ENCODE data around the gene TAF12.
"Not testable (repeated sequence)": the region's sequence is repeated elsewhere in the genome, so short reads cannot be mapped to it uniquely, and the experiment has no call there.

Gene TAF12, protein sequence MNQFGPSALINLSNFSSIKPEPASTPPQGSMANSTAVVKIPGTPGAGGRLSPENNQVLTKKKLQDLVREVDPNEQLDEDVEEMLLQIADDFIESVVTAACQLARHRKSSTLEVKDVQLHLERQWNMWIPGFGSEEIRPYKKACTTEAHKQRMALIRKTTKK

DNA sequence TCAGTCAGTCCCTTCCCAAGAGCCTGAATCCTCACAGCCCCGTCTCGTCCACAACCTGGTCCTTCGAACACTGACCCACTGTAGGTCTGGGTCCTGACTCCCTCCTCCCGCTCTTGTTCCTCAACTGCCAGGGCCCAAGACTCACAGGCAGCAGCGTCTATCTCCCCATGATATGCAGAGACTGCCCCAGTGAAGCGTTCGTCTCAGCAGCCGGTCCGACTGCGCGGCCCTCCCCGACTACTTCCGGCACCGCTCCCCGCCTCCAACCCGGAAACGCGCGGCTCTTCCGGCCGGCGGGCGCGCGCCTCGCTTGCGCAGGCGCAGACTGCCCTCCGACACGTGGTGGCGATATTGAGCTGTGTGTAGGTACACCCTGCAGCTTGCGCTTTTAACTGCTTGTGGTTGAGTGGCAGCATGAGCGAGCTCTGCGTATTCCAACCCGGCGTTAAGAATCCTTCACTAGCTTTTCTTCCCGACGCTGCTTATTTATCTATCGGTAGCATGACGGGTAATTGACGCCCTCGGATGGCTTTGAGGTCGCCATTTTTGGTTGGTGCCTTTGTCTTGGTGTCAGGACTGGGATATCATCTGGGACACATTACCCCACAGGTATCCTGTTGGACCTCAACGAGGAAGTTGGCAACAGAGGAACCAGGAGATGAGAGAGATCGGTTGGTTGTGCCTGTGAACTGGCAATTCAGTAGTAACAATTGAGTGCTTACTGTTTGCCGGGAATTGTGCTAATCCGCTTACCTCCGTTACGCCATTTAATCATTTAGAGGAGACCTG is at the start of gene TAF12:
Gene TAF12, minus strand, starts transcription at position 221 of the 789 bp plus-strand sequence. CDS start 20,986 bp downstream, outside the sequence.
- H3K36me3 Mint-ChIP-seq (ENCODE audit: low read depth): peaks cover 16% of the 10 kb centered on the region

DNA sequence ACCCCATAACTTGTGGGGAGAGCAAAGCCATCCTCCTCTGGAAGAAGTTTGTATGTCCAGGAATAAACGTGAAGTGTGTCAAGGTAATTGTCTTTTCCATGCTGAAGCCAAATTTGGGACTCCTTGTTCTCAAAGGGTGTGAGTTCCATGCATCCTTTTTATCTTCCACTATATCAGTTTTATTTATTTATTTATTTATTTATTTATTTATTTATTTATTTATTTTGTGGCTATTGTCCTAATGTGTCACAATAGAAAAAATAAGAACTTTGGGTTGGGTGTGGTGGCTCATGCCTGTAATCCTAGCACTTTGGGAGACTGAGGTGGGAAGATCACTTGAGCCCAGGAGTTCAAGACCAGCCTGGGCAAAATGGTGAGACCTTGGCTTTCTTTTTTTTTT is 48.8 kb upstream of the TAF12 start:
- H3K9me3 Mint-ChIP-seq, H3K27me3 Mint-ChIP-seq, H3K27ac Mint-ChIP-seq, ATAC-seq, H3K4me1 Mint-ChIP-seq, DNase-seq, H3K4me3 Mint-ChIP-seq: not testable (repeated sequence)
- H3K36me3 Mint-ChIP-seq (ENCODE audit: low read depth): peaks cover 23% of the 10 kb centered on the region

More for the DNA sequence above, at the start of gene TAF12:
- Mint-ChIP-seq H3K9me3 (no peaks in the 10 kb centered on the region), H3K4me3 (peak within 1 kb of the TSS; percentile 99), H3K4me1 (peaks cover 57% of the 10 kb centered on the region), H3K27me3 (no peaks in the 10 kb centered on the region), H3K27ac (peak within 1 kb of the TSS; percentile 97)
- DNase-seq (peak; percentile 91), ATAC-seq (peak; percentile 92)

DNA sequence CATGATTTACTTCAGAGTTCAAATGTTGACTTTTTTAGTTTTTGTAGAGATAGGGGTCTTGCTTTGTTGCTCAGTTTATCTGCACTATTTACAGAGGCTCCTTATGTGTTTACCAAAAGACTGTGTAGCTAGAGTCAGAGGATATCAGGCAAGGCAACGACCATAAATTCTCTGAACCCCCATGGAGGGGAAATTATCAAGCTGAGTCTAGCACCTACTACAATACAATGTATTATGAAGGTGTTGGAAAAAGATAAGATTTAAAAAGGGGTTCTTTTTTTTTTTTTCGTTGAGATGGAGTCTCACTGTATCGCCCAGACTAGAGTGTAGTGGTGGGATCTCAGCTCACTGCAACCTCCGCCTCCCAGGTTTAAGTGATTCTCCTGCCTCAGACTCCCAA is 42.1 kb upstream of the TAF12 start:
- Mint-ChIP-seq H3K4me3 (no peak overlapping the region), H3K4me1 (peaks cover 2% of the 10 kb centered on the region), H3K36me3 (ENCODE audit: low read depth) (peaks cover 19% of the 10 kb centered on the region), H3K9me3 (no peaks in the 10 kb centered on the region), H3K27me3 (no peaks in the 10 kb centered on the region), H3K27ac (no peak overlapping the region)
- DNase-seq (no peak), ATAC-seq (no peak)

DNA sequence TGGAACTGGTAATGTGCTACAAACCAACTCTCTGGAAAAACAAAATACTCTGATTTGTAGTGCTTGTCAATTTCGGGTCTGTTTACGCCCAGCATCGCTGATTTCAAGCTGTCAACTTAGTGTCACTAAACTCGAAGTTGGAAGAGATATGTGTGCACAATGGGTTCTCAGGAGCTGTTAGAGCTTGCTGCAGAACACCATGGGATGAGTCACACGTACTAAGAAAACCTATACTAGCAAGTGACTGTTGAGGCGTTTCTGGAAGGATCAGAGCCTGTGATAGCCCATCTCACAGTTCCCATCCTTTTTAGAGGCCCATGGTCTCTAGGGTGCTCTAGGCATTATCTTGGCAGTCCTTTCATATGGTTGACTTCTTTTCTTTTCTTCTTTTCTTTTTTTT is 40.0 kb upstream of the TAF12 start:
- no peak overlapping the region for H3K4me3 Mint-ChIP-seq
- H3K27ac Mint-ChIP-seq: no peak overlapping the region
- H3K27me3 Mint-ChIP-seq: no peaks in the 10 kb centered on the region
- ATAC-seq: no peak
- H3K36me3 Mint-ChIP-seq (ENCODE audit: low read depth): peaks cover 18% of the 10 kb centered on the region
- DNase-seq: no peak
- H3K4me1 Mint-ChIP-seq: peaks cover 2% of the 10 kb centered on the region
- H3K9me3 Mint-ChIP-seq: no peaks in the 10 kb centered on the region

DNA sequence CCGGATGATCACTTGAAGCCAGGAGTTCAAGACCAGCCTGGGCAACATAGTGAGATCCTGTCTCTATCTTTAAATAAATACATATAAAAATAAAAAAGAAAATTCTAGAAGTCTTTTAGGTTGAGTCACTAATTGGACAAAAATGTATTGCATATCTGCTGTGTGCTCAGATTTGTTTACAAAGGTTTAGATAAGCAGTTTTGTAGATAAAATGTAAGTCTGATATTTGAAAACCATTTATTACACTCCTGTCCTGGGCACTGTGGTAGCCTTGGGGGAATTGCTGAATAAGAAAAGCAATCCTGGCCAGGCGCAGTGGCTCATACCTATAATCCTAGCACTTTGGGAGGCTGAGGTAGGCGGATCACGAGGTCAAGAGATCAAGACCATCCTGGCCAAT is 37.3 kb upstream of the TAF12 start:
- Mint-ChIP-seq H3K27me3 (no peaks in the 10 kb centered on the region), H3K27ac (no peak overlapping the region), H3K9me3 (no peaks in the 10 kb centered on the region), H3K4me1 (peaks cover 3% of the 10 kb centered on the region), H3K36me3 (ENCODE audit: low read depth) (peaks cover 16% of the 10 kb centered on the region), H3K4me3 (no peak overlapping the region)
- DNase-seq (no peak), ATAC-seq (no peak)

DNA sequence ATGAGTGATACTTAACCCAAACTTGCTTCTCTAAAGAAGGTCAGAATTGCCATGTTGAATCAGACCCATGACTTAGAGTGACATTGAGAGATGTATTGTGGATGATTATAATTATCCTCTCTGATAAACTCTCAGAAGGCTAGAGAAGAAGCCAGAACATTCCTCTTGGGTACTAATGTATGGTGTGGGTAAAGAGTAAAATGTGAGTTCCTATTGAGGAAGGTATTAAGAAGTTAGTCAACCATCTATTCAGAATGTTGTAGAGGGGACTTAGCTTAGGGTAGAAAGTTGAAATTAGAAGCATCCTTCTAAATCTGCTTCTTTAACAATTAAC is 33.0 kb upstream of the TAF12 start:
- H3K4me3 Mint-ChIP-seq: no peak overlapping the region
- peaks cover 4% of the 10 kb centered on the region for H3K4me1 Mint-ChIP-seq
- no peaks in the 10 kb centered on the region for H3K27me3 Mint-ChIP-seq
- H3K27ac Mint-ChIP-seq: no peak overlapping the region
- H3K9me3 Mint-ChIP-seq: no peaks in the 10 kb centered on the region
- no peak for DNase-seq
- no peak for ATAC-seq
- peaks cover 5% of the 10 kb centered on the region for H3K36me3 Mint-ChIP-seq (ENCODE audit: low read depth)

DNA sequence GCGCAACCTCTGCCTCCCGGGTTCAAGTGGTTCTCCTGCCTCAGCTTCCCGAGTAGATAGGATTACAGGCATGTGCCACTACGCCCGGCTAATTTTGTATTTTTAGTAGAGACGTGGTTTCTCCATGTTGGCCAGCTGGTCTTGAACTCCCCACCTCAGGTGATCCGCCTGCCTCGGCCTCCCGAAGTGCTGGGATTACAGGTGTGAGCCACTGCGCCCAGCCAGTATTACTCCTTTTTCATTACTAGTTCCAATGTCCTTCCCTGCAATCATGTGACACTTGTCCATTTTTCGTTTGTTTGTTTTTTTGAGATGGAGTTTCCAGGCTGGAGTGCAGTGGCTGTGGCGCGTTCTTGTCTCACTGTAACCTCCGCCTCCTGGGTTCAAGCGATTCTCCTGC is 30.1 kb upstream of the TAF12 start:
- H3K9me3 Mint-ChIP-seq; ATAC-seq; H3K27me3 Mint-ChIP-seq; DNase-seq; H3K27ac Mint-ChIP-seq; H3K36me3 Mint-ChIP-seq (ENCODE audit: low read depth); H3K4me3 Mint-ChIP-seq: not testable (repeated sequence)
- peaks cover 16% of the 10 kb centered on the region for H3K4me1 Mint-ChIP-seq

DNA sequence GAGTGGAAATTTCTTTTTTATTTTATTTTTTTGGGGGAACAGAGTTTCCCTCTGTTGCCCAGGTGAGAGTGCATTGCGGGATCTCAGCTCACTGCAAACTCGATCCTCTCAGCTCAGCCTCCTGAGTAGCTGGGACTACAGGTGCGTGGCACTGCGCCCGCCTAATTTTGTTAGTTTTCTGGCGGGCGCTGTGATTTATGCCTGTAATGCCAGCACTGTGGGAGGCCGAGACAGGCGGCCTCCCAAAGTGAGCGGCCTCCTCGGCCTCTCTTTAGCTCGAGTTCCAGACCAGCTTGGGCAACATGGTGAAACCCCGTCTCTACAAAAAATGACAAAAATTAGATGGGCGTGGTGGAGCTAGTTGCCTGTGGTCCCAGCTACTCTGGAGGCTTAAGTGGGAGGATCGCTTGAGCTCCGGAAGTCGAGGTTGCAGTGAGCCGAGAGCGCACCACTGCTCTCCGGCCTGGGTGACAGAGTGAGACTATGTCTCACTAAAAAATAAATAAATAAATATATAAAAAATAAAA is 28.4 kb upstream of the TAF12 start:
- no peak for DNase-seq
- Mint-ChIP-seq H3K36me3 (ENCODE audit: low read depth) (peaks cover 8% of the 10 kb centered on the region), H3K4me1 (peaks cover 18% of the 10 kb centered on the region), H3K27me3 (no peaks in the 10 kb centered on the region), H3K9me3 (no peaks in the 10 kb centered on the region), H3K27ac (no peak overlapping the region), H3K4me3 (no peak overlapping the region)
- ATAC-seq: no peak

DNA sequence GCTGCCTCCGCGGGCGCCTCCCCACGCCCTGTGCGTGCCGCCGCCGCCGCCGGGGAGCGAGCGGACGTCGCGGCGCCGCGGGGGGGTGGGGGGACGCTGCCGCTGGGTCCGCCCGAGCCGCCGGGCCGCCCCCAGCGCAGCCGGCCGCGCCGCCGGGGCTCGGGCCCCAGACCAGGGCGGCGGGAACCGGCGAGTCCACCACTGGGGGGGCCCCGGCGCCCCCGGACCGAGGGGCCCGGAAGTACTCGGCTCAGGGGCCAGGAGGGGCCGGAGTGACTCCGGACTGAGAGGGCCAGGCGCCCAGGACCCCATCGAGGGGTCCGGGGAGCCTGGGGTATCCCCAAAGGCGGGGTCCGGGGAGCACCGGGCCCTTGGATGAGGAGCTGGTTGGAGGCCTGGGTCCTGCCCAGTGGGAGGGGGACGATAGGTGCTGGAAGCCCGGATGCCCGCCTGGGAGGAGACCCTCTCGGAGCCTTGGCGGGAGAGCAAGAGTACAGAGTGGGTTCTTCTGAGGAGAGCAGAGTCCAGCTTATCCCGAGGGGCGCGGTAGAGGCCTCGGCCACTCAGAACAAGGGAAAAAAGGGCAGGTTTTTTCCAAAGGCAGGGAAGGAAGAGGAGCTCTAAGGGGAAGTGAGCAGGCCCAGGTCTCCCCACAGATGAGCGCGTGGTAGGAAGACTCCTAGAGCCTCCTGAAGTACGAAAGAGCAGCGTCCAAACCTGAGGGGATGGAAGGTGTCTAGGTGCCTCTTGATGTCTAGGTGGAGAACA is 26.3 kb upstream of the TAF12 start:
- no peaks in the 10 kb centered on the region for H3K27me3 Mint-ChIP-seq
- H3K4me3 Mint-ChIP-seq: peak overlapping the region; percentile 96
- peaks cover 2% of the 10 kb centered on the region for H3K36me3 Mint-ChIP-seq (ENCODE audit: low read depth)
- H3K4me1 Mint-ChIP-seq: peaks cover 17% of the 10 kb centered on the region
- no peaks in the 10 kb centered on the region for H3K9me3 Mint-ChIP-seq
- peak; percentile 51 for DNase-seq
- peak overlapping the region; percentile 94 for H3K27ac Mint-ChIP-seq
- peak; percentile 71 for ATAC-seq

GRCh38 chr1:28668191-28668955 is 25.5 kb upstream of the TAF12 start, which contains the start of gene GMEB1:
TSS of gene GMEB1 (plus strand) at chr1:28668784. CDS start at chr1:28683613, 14,829 bp downstream.
- peak; percentile 69 for ATAC-seq
- Mint-ChIP-seq H3K27me3 (no peaks in the 10 kb centered on the region), H3K4me1 (peaks cover 17% of the 10 kb centered on the region), H3K4me3 (peak within 1 kb of the TSS; percentile 96), H3K9me3 (no peaks in the 10 kb centered on the region), H3K27ac (peak within 1 kb of the TSS; percentile 97), H3K36me3 (ENCODE audit: low read depth) (peaks cover 2% of the 10 kb centered on the region)
- peak; percentile 90 for DNase-seq

GRCh38 chr1:28666806-28667205 is 23.9 kb upstream of the TAF12 start:
- DNase-seq: no peak
- no peak for ATAC-seq
- H3K27ac Mint-ChIP-seq: no peak overlapping the region
- no peaks in the 10 kb centered on the region for H3K27me3 Mint-ChIP-seq
- H3K9me3 Mint-ChIP-seq: no peaks in the 10 kb centered on the region
- H3K4me3 Mint-ChIP-seq: peak overlapping the region; percentile 11
- peaks cover 2% of the 10 kb centered on the region for H3K36me3 Mint-ChIP-seq (ENCODE audit: low read depth)
- peaks cover 17% of the 10 kb centered on the region for H3K4me1 Mint-ChIP-seq

DNA sequence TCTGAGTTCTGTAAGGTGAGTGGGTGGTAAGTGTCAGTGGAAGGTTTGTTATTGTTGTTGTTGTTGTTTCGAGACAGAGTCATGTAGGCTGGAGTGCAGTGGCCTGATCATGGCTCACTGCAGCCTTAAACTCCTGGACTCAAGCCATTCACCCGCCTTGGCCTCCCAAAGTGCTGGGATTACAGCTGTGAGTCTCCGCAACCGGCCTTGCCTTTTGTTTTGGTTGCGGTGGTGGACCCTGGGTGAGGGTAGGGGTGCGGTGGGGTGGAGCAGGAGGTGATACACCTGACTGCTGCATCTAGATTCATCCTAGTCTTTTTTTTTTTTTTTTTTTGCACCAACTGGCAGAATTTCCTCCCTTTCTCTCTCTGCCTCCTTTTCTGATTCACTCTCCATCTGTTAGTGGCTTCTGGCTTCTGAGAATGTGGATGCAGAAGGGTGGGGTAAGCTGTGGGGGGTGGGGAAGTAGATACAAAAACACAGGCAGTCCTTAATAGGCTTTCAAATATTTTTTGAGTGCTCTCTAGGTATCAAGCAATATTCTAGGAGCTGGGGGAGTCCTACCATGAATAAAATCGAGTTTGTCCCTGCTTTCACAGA is 21.1 kb upstream of the TAF12 start:
- Mint-ChIP-seq H3K9me3 (no peaks in the 10 kb centered on the region), H3K4me3 (no peak overlapping the region), H3K27me3 (no peaks in the 10 kb centered on the region), H3K4me1 (peaks cover 8% of the 10 kb centered on the region), H3K27ac (no peak overlapping the region), H3K36me3 (ENCODE audit: low read depth) (peaks cover 2% of the 10 kb centered on the region)
- DNase-seq (no peak), ATAC-seq (no peak)

- DNase-seq (no peak), ATAC-seq (no peak)
- Mint-ChIP-seq H3K27ac (no peak overlapping the region), H3K9me3 (no peaks in the 10 kb centered on the region), H3K36me3 (ENCODE audit: low read depth) (no peaks in the 10 kb centered on the region), H3K4me3 (no peak overlapping the region), H3K4me1 (no peaks in the 10 kb centered on the region), H3K27me3 (no peaks in the 10 kb centered on the region)
Measured at GRCh38 chr1:28656335-28656734, 13.5 kb upstream of the TAF12 start.
